ENCODE results near the gene LRSAM1.

DNA sequence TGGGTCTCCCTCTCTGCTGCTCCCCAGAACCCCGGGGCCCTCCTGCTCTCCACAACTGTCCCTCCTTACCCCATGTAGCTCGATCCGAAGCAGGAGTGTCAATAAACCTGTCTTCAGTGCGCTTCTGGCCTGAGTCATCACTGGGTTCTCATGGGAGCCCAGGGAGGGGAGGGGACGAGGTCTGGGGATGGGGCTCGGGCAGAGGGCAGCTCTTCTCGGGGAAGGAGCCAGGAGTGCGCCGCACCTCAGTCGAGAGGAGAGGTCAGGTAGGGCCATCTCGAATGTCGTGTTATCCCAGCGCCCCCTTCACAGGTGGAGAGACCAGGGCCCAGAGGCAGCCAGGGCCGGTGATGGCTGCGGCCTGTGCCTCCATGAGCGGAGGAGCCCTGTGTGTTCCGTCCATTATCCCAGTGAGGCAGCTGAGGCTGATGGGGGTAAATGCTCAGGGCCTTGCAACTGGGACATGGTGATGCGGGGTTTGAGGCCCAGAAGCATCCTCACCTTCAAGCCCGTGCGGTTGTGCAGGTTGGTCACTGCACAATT is 52.1 kb downstream of the LRSAM1 start:
- TF ChIP-seq EZH2phosphoT487 (IDR thresholded peaks at IDR 0.05) = no peak
- TF ChIP-seq, protein P1, sequence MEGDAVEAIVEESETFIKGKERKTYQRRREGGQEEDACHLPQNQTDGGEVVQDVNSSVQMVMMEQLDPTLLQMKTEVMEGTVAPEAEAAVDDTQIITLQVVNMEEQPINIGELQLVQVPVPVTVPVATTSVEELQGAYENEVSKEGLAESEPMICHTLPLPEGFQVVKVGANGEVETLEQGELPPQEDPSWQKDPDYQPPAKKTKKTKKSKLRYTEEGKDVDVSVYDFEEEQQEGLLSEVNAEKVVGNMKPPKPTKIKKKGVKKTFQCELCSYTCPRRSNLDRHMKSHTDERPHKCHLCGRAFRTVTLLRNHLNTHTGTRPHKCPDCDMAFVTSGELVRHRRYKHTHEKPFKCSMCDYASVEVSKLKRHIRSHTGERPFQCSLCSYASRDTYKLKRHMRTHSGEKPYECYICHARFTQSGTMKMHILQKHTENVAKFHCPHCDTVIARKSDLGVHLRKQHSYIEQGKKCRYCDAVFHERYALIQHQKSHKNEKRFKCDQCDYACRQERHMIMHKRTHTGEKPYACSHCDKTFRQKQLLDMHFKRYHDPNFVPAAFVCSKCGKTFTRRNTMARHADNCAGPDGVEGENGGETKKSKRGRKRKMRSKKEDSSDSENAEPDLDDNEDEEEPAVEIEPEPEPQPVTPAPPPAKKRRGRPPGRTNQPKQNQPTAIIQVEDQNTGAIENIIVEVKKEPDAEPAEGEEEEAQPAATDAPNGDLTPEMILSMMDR (IDR thresholded peaks at IDR 0.05) = no peak
- no peak for TF ChIP-seq EZH2 (IDR thresholded peaks at IDR 0.05)
